Prostate gland (tissue), 2 donors: ENCODE data around the gene PHAF1.
"Not testable (repeated sequence)": the region's sequence is repeated elsewhere in the genome, so short reads cannot be mapped to it uniquely, and the experiment has no call there.

ENCODE experiments used
- POLR2A ChIP-seq: fragments of 450-650 bp; IDR thresholded peaks from one replicate; pipeline ENCODE4 v1.6.1; 2016; ENCODE audit warnings: antibody characterized with exemption, mild to moderate bottlenecking
- TF ChIP-seq, protein P1 (sequence below), 4 experiments: fragments of 200-600 bp in 2 of 4; fragments of 450-650 bp in 2 of 4; sonication (generic) in 2 of 4; IDR thresholded peaks; 1 replicate in 3 of 4; 2 replicates in 1 of 4; pipeline ENCODE4 v1.5.1; 2016 to 2019; ENCODE audit warnings: antibody characterized with exemption in 4 of 4, mild to moderate bottlenecking in 2 of 4, moderate library complexity in 2 of 4

DNA sequence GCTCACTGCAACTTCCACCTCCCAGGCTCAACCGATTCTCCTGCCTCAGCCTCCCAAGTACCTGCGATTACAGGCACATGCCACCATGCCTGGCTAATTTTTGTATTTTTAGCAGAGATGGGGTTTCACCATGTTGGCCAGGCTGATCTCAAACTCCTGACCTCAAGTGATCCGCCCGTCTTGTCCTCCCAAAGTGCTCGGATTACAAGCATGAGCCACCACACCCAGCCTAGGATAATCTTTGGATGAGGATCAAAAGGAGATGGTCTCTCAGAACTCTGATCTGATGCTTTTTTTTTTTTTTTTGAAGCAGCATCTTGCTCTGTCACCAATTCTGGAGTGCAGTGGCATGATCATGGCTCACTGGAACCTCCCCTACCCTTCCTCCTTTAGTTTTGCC, 13.1 kb downstream of the PHAF1 start:
- TF ChIP-seq, protein P1, sequence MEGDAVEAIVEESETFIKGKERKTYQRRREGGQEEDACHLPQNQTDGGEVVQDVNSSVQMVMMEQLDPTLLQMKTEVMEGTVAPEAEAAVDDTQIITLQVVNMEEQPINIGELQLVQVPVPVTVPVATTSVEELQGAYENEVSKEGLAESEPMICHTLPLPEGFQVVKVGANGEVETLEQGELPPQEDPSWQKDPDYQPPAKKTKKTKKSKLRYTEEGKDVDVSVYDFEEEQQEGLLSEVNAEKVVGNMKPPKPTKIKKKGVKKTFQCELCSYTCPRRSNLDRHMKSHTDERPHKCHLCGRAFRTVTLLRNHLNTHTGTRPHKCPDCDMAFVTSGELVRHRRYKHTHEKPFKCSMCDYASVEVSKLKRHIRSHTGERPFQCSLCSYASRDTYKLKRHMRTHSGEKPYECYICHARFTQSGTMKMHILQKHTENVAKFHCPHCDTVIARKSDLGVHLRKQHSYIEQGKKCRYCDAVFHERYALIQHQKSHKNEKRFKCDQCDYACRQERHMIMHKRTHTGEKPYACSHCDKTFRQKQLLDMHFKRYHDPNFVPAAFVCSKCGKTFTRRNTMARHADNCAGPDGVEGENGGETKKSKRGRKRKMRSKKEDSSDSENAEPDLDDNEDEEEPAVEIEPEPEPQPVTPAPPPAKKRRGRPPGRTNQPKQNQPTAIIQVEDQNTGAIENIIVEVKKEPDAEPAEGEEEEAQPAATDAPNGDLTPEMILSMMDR (IDR thresholded peaks at IDR 0.05): not testable (repeated sequence)
- TF ChIP-seq POLR2A: not testable (repeated sequence)
